ENCODE results near the gene SYS1.

The SYS1 gene

GRCh38 chr20:45415822-45416637 is 53.1 kb downstream of the SYS1 start, which contains the start of gene PIGT:
PIGT (plus strand) TSS chr20:45416141; CDS start chr20:45416157, 16 bp downstream.
- H3K79me2 ChIP-seq (ENCODE audit: control insufficient read depth, low read length) = peaks cover 43% of the 10 kb centered on the region
- H4K20me1 ChIP-seq (ENCODE audit: control insufficient read depth, insufficient read depth, low read depth, low read length) = no peaks in the 10 kb centered on the region
- H3K27me3 ChIP-seq (ENCODE audit: control insufficient read depth, low read length) = no peaks in the 10 kb centered on the region
- peak within 1 kb of the TSS; percentile 86 for H3K4me3 ChIP-seq (ENCODE audit: low read length)
- H3K36me3 ChIP-seq (ENCODE audit: control insufficient read depth, low read length) = peaks cover 39% of the 10 kb centered on the region
- no peaks in the 10 kb centered on the region for H3K9me2 ChIP-seq (replicated peaks; ENCODE audit: control insufficient read depth, low read length)
- TF ChIP-seq EZH2phosphoT487 (IDR thresholded peaks at IDR 0.05; ENCODE audit: borderline replicate concordance, low read length) = no peak
- TF ChIP-seq CTCF (IDR thresholded peaks at IDR 0.05; ENCODE audit: low read depth, low read length, poor library complexity, severe bottlenecking) = no peak
- peak within 1 kb of the TSS; percentile 43 for H3K27ac ChIP-seq (ENCODE audit: low read depth, low read length)
- H3K4me2 ChIP-seq (ENCODE audit: low read length) = peak within 1 kb of the TSS; percentile 74
- H3K4me1 ChIP-seq (ENCODE audit: control insufficient read depth, low read length) = peaks cover 46% of the 10 kb centered on the region
- H3F3A ChIP-seq (ENCODE audit: control insufficient read depth, insufficient read depth) = no peaks in the 10 kb centered on the region
- H3K9me3 ChIP-seq (ENCODE audit: control insufficient read depth, insufficient read depth, low read length) = no peaks in the 10 kb centered on the region

DNA sequence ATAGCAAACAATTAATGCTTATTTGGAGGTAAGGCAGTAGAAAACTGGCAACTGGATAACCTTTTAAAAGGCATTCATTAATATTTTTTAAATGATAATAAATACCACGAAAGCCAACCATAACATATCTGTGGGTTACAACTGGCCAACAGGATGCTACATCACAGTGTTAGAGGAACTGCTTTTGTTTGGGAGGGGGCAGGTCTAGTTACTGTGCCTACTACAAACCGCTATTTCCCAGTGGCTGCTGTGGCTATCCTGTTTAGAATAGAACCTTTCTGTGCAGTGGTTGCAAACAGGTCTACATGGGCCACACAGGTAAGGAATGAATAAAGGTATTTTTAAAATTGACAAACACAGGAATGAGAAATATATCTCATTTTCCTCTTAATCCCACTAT is 54.0 kb downstream of the SYS1 start:
- Histone ChIP-seq H3K27ac (ENCODE audit: low read depth, low read length) (0 out of 2 replicates have a peak overlapping the region, but pooled peaks have one; percentile 43), H3K36me3 (ENCODE audit: control insufficient read depth, low read length) (peaks cover 46% of the 10 kb centered on the region), H3K4me2 (ENCODE audit: low read length) (peak overlapping the region; percentile 74), H4K20me1 (ENCODE audit: control insufficient read depth, insufficient read depth, low read depth, low read length) (no peaks in the 10 kb centered on the region), H3K9me3 (ENCODE audit: control insufficient read depth, insufficient read depth, low read length) (no peaks in the 10 kb centered on the region), H3K27me3 (ENCODE audit: control insufficient read depth, low read length) (no peaks in the 10 kb centered on the region), H3F3A (ENCODE audit: control insufficient read depth, insufficient read depth) (no peaks in the 10 kb centered on the region), H3K4me3 (ENCODE audit: low read length) (peak overlapping the region; percentile 86), H3K79me2 (ENCODE audit: control insufficient read depth, low read length) (peaks cover 43% of the 10 kb centered on the region), H3K9me2 (replicated peaks; ENCODE audit: control insufficient read depth, low read length) (no peaks in the 10 kb centered on the region), H3K4me1 (ENCODE audit: control insufficient read depth, low read length) (peaks cover 46% of the 10 kb centered on the region)
- TF ChIP-seq CTCF (IDR thresholded peaks at IDR 0.05; ENCODE audit: low read depth, low read length, poor library complexity, severe bottlenecking) = no peak
- TF ChIP-seq EZH2phosphoT487 (IDR thresholded peaks at IDR 0.05; ENCODE audit: borderline replicate concordance, low read length) = no peak
